A549 treated with GW870086 at 1 μM for 4 hours (cell line): ENCODE measurements around the gene DEPDC1B. TPM values are rescaled to one million over a fixed set of nuclear protein-coding genes. Genes with fewer than 3 reads are reported as not detected.

Experiments used
- total RNA-seq: library from RNA; stranded (reverse); fragments of 200-300 nt; extraction: Qiagen RNA extraction; gene quantifications from 5 replicates; pipeline ENCODE4 v1.2.3, GENCODE V29; 2022; ENCODE audit warnings: low read depth

Gene DEPDC1B, protein sequence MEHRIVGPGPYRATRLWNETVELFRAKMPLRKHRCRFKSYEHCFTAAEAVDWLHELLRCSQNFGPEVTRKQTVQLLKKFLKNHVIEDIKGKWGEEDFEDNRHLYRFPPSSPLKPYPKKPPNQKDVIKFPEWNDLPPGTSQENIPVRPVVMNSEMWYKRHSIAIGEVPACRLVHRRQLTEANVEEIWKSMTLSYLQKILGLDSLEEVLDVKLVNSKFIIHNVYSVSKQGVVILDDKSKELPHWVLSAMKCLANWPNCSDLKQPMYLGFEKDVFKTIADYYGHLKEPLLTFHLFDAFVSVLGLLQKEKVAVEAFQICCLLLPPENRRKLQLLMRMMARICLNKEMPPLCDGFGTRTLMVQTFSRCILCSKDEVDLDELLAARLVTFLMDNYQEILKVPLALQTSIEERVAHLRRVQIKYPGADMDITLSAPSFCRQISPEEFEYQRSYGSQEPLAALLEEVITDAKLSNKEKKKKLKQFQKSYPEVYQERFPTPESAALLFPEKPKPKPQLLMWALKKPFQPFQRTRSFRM
- total RNA-seq = 14.6 to 18.6 TPM (median 15.0 TPM) in 5 replicates

DNA sequence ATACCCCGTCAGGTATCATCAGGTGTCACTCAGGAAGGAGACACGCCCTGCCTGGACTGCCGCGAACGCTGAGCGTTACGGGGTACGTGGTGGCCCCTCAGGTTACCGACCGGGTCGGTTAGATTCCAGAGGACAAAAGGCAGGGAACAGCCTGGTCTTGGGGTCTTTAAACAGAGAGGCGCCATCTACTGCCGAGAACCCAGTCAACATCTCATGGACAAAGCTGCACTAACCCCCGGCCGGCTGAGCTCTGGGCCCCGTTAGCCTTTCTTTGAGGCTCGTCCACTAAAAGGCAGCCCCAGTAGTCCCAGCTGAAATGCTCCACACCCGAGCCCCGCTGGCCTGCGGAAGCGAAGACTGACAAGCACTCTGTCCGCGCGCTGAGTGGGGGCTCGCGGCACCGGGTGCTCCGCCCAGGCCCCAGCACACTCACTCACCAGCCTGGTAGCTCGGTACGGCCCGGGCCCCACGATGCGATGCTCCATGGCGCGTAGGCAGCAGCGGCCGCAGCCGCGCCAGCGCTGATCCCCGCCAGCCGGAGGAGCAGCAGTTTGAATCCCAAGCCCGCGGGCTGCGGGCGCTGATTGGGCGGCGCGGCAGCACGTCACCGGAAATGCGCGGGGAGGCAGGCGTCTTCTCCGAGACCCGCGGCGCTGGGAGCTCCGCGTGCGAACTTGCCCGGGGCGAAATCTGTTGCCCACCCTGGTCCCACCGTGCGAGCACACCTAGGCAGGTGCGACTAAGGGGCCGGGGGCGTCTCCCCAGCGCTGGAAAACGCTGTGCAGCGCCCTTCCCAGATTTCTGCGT, at the start of gene DEPDC1B:
Gene DEPDC1B, minus strand, starts transcription at position 558 of the 807 bp plus-strand sequence. Its CDS starts 73 bp downstream, at position 485.

Other genes with a start within 250 kb of the DEPDC1B start
- 8.3 to 12.8 TPM (median 10.0 TPM) in 5 replicates for gene ELOVL7, start 144.1 kb upstream of the DEPDC1B start, total RNA-seq
- 11.1 to 19.6 TPM (median 14.6 TPM) in 5 replicates for gene ERCC8, start 244.9 kb upstream of the DEPDC1B start, total RNA-seq
- gene NDUFAF2, start 245.0 kb upstream of the DEPDC1B start, total RNA-seq = 72.4 to 84.0 TPM (median 77.2 TPM) in 5 replicates